K562 (cell line): ENCODE measurements around the gene FTL. TPM values are rescaled to one million over a fixed set of nuclear protein-coding genes. Genes with fewer than 3 reads are reported as not detected.

Source experiments
- CBX8 ChIP-seq: fragments of 200-600 bp; sonication (generic); IDR thresholded peaks from 2 replicates; pipeline ENCODE4 v1.6.1; 2012; ENCODE audit warnings: borderline replicate concordance, mixed run types, low read depth, mild to moderate bottlenecking, moderate library complexity, mixed read lengths, low read length, control low read depth, inconsistent platforms; ENCODE audit not compliant: poor library complexity, severe bottlenecking; ENCODE audit errors: extremely low read depth
- COPS2 ChIP-seq: fragments of 450-650 bp; conservative IDR thresholded peaks from 2 replicates; pipeline ENCODE4 v1.6.1; 2016; ENCODE audit warnings: mild to moderate bottlenecking, moderate library complexity
- CREBBP ChIP-seq: IDR thresholded peaks from one replicate; pipeline ENCODE4 v1.6.1; 2012; ENCODE audit warnings: low read depth, mild to moderate bottlenecking, control low read depth, inconsistent platforms, low read length
- ELF4 ChIP-seq: fragments of 450-650 bp; formaldehyde crosslinking; IDR thresholded peaks from 2 replicates; pipeline ENCODE4 v1.4.0; 2022; ENCODE audit warnings: missing genetic modification characterization
- GATAD2A ChIP-seq: fragments of 450-650 bp; IDR thresholded peaks from 2 replicates; pipeline ENCODE4 v1.6.1; 2017
- HES1 ChIP-seq: fragments of 450-650 bp; IDR thresholded peaks from 2 replicates; pipeline ENCODE4 v1.6.1; 2016; ENCODE audit warnings: low read depth, mild to moderate bottlenecking, moderate library complexity
- HLTF ChIP-seq: fragments of 450-650 bp; IDR thresholded peaks from 2 replicates; pipeline ENCODE4 v1.6.1; 2016
- KDM1A ChIP-seq, 2 experiments: fragments of 450-650 bp; IDR thresholded peaks; 2 replicates each; pipeline ENCODE4 v1.6.1; 2016; ENCODE audit warnings: mild to moderate bottlenecking in 2 of 2
- LEF1 ChIP-seq: fragments of 450-650 bp; IDR thresholded peaks from 2 replicates; pipeline ENCODE4 v1.6.1; 2016; ENCODE audit warnings: mild to moderate bottlenecking
- RB1 ChIP-seq: fragments of 450-650 bp; IDR thresholded peaks from 2 replicates; pipeline ENCODE4 v1.6.1; 2017; ENCODE audit warnings: low read depth, mild to moderate bottlenecking
- RFX7 ChIP-seq: fragments of 250-450 bp; sonication (Bioruptor Pico); IDR thresholded peaks from 2 replicates; pipeline ENCODE4 v1.5.1; 2021; ENCODE audit warnings: mild to moderate bottlenecking
- TCF15 ChIP-seq: fragments of 250-450 bp; sonication (Bioruptor Pico); IDR thresholded peaks from 2 replicates; pipeline ENCODE4 v1.8.0; 2022; ENCODE audit warnings: moderate library complexity, mild to moderate bottlenecking, inconsistent platforms
- polyA plus RNA-seq, 8 experiments: library from polyadenylated mRNA; depleted of rRNA in 4 of 8; stranded (reverse) in 5 of 8; unstranded in 3 of 8; fragments of >200 nt; fragmentation: Nextera tagmentation in 2 of 8; fragmentation: Illumina TruSeq in 1 of 8; extraction: Ambion mirVana in 2 of 8; extraction: Trizol in 1 of 8; gene quantifications; 2 replicates each; pipeline versions ENCODE4 v1.2.1 to v1.2.3, GENCODE V29; 2011 to 2014; ENCODE audit warnings: inconsistent platforms in 1 of 8, missing spikeins in 1 of 8
- total RNA-seq, 7 experiments: library from RNA; depleted of rRNA in 6 of 7; stranded (reverse); fragments of >200 nt in 6 of 7; fragmentation: Illumina TruSeq in 2 of 7; extraction: Trizol in 2 of 7; gene quantifications; 2 replicates each; pipeline versions ENCODE4 v1.2.1 to v1.2.3, GENCODE V29; 2011 to 2021; ENCODE audit warnings: low replicate concordance in 1 of 7
- TF ChIP-seq, protein P1 (sequence below): fragments of 450-650 bp; IDR thresholded peaks from 2 replicates; pipeline ENCODE4 v1.6.1; 2016; ENCODE audit warnings: borderline replicate concordance
- TF ChIP-seq, protein P2 (sequence below): sonication (generic); formaldehyde crosslinking; IDR thresholded peaks from 2 replicates; pipeline ENCODE4 v1.4.0; 2020; ENCODE audit warnings: mild to moderate bottlenecking, missing genetic modification reagents
- TF ChIP-seq, protein P3 (sequence below): conservative IDR thresholded peaks from 2 replicates; pipeline ENCODE4 v1.6.1; 2011; ENCODE audit warnings: low read depth, mild to moderate bottlenecking, low read length; ENCODE audit not compliant: control insufficient read depth
- TF ChIP-seq, protein P4 (sequence below): sonication (generic); formaldehyde crosslinking; IDR thresholded peaks from 2 replicates; pipeline ENCODE4 v1.9.0; 2022; ENCODE audit warnings: mild to moderate bottlenecking, missing genetic modification reagents
- TF ChIP-seq, protein P5 (sequence below): fragments of 250-450 bp; sonication (Bioruptor Pico); IDR thresholded peaks from 2 replicates; pipeline ENCODE4 v1.5.0; 2020; ENCODE audit warnings: mild to moderate bottlenecking, borderline replicate concordance

Gene FTL
- total and polyA plus RNA-seq, 9 of the 15 experiments (the other 6 are each of a cell fraction or from before 2014, with no cell fraction given): 1,231 to 27,415 (median 3,965) TPM

DNA sequence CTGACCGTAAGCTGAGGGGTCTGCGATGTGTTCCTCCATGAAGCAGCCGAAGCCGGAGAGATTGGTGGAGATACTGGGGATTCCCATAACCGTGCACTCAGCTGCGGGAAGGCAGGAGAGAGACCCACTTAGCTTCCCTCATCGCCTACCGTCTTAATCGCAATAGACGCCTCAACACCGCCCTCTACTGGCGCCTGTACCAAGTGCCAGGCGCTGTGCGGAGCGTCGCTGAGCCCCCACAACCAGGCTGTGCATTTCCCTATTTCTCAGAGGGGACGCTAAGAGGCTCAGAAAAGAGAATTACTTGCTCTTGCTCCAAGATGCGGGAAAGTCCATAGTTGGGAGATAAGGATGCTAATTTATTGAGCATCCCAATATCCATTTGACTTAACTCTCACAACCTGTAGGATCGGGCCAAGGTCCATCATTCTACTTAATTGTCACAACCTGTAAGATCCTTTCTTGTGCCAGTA is 5.8 kb downstream of the FTL start (continued):
- TF ChIP-seq, protein P1, sequence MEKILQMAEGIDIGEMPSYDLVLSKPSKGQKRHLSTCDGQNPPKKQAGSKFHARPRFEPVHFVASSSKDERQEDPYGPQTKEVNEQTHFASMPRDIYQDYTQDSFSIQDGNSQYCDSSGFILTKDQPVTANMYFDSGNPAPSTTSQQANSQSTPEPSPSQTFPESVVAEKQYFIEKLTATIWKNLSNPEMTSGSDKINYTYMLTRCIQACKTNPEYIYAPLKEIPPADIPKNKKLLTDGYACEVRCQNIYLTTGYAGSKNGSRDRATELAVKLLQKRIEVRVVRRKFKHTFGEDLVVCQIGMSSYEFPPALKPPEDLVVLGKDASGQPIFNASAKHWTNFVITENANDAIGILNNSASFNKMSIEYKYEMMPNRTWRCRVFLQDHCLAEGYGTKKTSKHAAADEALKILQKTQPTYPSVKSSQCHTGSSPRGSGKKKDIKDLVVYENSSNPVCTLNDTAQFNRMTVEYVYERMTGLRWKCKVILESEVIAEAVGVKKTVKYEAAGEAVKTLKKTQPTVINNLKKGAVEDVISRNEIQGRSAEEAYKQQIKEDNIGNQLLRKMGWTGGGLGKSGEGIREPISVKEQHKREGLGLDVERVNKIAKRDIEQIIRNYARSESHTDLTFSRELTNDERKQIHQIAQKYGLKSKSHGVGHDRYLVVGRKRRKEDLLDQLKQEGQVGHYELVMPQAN: no peak
- TF ChIP-seq ELF4 (CRISPR knock-in tag) (no peak), CREBBP (no peak), TCF15 (no peak), LEF1 (no peak), GATAD2A (no peak), RB1 (peak; percentile 28; the same call in 1 of the 2 replicates), KDM1A (IDR thresholded peaks at IDR 0.05) (no peak), COPS2 (no peak), RFX7 (no peak), HLTF (no peak), CBX8 (no peak), HES1 (no peak)
- TF ChIP-seq, protein P2, sequence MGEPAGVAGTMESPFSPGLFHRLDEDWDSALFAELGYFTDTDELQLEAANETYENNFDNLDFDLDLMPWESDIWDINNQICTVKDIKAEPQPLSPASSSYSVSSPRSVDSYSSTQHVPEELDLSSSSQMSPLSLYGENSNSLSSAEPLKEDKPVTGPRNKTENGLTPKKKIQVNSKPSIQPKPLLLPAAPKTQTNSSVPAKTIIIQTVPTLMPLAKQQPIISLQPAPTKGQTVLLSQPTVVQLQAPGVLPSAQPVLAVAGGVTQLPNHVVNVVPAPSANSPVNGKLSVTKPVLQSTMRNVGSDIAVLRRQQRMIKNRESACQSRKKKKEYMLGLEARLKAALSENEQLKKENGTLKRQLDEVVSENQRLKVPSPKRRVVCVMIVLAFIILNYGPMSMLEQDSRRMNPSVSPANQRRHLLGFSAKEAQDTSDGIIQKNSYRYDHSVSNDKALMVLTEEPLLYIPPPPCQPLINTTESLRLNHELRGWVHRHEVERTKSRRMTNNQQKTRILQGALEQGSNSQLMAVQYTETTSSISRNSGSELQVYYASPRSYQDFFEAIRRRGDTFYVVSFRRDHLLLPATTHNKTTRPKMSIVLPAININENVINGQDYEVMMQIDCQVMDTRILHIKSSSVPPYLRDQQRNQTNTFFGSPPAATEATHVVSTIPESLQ: no peak
- TF ChIP-seq, protein P3, sequence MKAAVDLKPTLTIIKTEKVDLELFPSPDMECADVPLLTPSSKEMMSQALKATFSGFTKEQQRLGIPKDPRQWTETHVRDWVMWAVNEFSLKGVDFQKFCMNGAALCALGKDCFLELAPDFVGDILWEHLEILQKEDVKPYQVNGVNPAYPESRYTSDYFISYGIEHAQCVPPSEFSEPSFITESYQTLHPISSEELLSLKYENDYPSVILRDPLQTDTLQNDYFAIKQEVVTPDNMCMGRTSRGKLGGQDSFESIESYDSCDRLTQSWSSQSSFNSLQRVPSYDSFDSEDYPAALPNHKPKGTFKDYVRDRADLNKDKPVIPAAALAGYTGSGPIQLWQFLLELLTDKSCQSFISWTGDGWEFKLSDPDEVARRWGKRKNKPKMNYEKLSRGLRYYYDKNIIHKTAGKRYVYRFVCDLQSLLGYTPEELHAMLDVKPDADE: no peak
- TF ChIP-seq, protein P4, sequence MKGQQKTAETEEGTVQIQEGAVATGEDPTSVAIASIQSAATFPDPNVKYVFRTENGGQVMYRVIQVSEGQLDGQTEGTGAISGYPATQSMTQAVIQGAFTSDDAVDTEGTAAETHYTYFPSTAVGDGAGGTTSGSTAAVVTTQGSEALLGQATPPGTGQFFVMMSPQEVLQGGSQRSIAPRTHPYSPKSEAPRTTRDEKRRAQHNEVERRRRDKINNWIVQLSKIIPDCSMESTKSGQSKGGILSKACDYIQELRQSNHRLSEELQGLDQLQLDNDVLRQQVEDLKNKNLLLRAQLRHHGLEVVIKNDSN (CRISPR knock-in tag): no peak
- TF ChIP-seq, protein P5, sequence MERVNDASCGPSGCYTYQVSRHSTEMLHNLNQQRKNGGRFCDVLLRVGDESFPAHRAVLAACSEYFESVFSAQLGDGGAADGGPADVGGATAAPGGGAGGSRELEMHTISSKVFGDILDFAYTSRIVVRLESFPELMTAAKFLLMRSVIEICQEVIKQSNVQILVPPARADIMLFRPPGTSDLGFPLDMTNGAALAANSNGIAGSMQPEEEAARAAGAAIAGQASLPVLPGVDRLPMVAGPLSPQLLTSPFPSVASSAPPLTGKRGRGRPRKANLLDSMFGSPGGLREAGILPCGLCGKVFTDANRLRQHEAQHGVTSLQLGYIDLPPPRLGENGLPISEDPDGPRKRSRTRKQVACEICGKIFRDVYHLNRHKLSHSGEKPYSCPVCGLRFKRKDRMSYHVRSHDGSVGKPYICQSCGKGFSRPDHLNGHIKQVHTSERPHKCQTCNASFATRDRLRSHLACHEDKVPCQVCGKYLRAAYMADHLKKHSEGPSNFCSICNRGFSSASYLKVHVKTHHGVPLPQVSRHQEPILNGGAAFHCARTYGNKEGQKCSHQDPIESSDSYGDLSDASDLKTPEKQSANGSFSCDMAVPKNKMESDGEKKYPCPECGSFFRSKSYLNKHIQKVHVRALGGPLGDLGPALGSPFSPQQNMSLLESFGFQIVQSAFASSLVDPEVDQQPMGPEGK: no peak
